Epithelial cell of proximal tubule (primary cell): Measurements from ENCODE around the gene HACD4. TPM values are rescaled to one million over a fixed set of nuclear protein-coding genes. Genes with fewer than 3 reads are reported as not detected.
"Not testable (repeated sequence)": the region's sequence is repeated elsewhere in the genome, so short reads cannot be mapped to it uniquely, and the experiment has no call there.

Experiments used
- DNase-seq: peaks from one replicate; pipeline ENCODE4 v3.0.0-alpha.2; 2011; ENCODE audit warnings: low read depth
- H3K4me3 ChIP-seq: 2 replicates; pipeline ENCODE4 v1.5.1; 2011; ENCODE audit warnings: low read depth, mild to moderate bottlenecking, low read length
- total RNA-seq: library from RNA; depleted of rRNA; stranded (reverse); fragments of >200 nt; gene quantifications from 2 replicates; pipeline ENCODE4 v1.2.3, GENCODE V29; 2015
- TF ChIP-seq, protein P1 (sequence below): conservative IDR thresholded peaks from 2 replicates; pipeline ENCODE4 v1.5.1; 2012; ENCODE audit warnings: low read depth, mild to moderate bottlenecking, low read length

Gene HACD4
- total RNA-seq, 1 donor from 2014 or later = 2.0 TPM

DNA sequence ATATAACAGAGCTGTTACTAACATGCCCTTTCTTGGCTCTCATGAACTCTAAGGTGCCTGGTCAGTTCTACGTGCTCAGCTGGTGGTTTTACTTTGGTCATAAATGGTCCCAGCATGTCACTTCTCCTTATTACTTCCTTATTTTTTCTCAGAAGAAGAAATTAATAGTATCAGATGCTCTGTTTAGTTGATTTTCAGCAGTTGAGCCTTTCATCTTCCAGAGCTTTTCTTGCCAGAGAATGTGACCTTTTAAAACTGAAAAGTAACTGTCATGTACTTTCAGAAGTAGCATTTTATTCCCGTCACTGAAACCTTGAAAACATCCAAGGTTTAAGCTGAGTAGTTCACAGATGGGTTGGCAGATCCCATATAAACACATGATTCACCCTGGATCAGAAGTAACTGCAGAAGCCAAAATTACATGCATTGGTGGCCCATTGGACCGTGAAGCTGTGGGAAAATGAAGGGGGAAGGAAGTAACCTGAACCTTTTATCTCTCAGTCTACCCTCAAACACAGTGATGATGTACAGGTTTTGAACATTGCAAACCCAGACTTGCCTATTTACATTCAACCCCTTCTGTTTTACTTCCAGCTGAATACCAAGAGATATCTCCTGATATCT, 50.5 kb downstream of the HACD4 start:
- peak; percentile 50 for DNase-seq
- TF ChIP-seq, protein P1, sequence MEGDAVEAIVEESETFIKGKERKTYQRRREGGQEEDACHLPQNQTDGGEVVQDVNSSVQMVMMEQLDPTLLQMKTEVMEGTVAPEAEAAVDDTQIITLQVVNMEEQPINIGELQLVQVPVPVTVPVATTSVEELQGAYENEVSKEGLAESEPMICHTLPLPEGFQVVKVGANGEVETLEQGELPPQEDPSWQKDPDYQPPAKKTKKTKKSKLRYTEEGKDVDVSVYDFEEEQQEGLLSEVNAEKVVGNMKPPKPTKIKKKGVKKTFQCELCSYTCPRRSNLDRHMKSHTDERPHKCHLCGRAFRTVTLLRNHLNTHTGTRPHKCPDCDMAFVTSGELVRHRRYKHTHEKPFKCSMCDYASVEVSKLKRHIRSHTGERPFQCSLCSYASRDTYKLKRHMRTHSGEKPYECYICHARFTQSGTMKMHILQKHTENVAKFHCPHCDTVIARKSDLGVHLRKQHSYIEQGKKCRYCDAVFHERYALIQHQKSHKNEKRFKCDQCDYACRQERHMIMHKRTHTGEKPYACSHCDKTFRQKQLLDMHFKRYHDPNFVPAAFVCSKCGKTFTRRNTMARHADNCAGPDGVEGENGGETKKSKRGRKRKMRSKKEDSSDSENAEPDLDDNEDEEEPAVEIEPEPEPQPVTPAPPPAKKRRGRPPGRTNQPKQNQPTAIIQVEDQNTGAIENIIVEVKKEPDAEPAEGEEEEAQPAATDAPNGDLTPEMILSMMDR = no peak
- no peak overlapping the region for H3K4me3 ChIP-seq

DNA sequence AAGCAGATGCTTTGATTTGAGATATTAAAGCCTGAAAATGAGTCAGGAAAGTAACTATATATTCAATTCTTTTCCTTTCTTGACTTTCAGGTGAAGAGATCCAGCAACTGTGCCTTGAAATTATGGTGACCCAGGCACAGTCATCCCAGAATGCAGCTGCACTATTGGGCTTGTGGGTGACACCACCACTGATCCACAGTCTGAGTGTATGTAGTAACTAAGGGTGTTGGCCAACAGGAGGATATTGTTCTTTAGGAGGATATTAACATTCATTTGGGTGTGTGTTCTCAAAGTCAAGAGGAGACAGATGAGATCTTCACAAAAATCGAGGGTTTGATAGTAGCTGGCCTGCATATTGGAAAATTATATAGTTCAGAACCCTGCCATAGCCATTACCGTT, 53.2 kb downstream of the HACD4 start:
- TF ChIP-seq, protein P1 = no peak
- no peak overlapping the region for H3K4me3 ChIP-seq
- no peak for DNase-seq

DNA sequence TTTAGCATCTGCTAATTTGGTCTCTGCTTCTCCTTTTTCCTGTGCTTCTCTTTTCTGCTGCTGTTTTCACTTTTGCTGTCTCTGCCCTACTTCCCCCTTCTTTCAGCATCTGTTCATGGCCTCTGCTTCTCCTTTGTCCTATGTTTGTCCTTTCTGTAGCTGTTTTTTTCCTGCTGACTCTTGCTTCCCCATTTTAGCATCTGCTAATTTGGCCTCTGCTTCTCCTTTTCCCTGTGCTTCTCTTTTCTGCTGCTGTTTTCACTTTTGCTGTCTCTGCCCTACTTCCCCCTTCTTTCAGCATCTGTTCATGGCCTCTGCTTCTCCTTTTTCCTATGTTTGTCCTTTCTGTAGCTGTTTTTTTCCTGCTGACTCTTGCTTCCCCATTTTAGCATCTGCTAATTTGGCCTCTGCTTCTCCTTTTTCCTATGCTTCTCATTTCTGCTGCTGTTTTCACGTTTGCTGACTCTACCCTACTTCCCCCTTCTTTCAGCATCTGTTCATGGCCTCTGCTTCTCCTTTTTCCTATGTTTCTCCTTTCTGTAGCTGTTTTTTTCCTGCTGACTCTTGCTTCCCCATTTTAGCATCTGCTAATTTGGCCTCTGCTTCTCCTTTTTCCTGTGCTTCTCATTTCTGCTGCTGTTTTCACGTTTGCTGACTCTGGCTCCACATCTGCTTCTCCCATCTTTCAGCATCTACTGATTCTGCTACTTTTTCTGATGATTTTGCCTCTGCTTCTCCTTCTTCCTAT, 57.1 kb downstream of the HACD4 start:
- H3K4me3 ChIP-seq, DNase-seq: not testable (repeated sequence)

DNA sequence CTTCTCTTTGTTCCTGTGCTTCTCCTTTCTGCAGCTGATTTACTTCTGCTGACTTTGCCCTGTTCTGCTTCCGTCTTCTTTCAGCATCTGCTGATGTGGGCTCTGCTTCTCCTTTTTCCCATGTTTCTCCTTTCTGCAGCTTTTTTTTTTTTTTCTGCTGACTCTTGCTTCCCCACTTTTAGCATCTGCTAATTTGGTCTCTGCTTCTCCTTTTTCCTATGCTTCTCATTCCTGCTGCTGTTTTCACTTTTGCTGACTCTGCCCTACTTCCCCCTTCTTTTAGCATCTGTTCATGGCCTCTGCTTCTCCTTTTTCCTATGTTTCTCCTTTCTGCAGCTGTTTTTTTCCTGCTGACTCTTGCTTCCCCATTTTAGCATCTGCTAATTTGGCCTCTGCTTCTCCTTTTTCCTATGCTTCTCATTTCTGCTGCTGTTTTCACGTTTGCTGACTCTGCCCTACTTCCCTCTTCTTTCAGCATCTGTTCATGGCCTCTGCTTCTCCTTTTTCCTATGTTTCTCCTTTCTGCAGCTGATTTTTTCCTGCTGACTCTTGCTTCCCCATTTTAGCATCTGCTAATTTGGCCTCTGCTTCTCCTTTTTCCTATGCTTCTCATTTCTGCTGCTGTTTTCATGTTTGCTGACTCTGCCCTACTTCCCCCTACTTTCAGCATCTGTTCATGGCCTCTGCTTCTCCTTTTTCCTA, 58.0 kb downstream of the HACD4 start:
- H3K4me3 ChIP-seq, DNase-seq: not testable (repeated sequence)

DNA sequence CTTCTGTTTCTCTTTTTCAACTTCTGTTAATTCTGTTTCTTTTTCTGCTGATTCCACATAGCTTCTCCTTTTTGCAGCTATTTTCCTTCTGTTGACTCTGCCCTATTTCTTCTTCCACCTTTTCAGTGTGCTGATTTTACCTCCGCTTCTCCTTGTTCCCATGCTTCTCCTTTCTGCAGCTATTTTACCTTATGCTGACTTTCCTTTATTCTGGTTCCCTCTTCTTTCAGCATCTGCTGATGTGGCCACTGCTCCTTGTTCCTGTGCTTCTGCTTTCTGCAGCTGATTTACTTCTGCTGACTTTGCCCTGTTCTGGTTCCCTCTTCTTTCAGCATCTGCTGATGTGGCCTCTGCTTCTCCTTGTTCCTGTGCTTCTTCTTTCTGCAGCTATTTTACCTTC, 58.8 kb downstream of the HACD4 start:
- no peak overlapping the region for H3K4me3 ChIP-seq
- TF ChIP-seq, protein P1 = no peak
- DNase-seq = no peak

DNA sequence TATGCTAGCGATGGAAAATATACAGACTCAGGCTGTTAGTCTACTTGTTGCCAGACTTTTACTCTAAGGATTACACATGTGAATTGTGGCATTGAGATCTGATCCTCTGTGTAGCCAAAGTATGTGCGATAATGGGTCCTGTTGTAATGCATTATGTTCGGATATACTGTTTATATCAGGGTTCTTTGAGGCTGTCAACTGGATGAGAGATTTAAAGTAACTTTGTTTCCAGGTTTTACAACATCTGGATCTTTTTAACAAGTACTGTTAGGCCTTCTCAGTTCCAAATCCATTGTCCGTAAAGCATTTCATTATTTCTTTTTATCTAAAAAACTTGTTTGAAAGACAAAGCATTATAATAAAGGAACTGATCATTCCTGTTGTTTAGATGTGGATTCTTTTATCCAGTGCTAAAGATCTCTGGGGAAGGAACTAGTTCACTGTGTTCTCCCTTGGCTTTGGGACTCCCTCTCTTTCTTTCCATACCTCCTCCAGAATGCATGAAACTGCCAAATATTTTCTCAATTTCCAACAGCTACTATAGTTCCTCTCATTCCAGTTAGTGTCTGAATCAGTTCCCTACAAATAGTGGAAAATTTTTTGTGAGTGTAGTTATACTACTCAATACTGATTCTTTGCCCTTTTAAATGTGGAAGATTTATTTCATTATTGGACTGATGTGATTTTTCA, 68.8 kb downstream of the HACD4 start:
- no peak for DNase-seq
- TF ChIP-seq, protein P1 = no peak
- no peak overlapping the region for H3K4me3 ChIP-seq

DNA sequence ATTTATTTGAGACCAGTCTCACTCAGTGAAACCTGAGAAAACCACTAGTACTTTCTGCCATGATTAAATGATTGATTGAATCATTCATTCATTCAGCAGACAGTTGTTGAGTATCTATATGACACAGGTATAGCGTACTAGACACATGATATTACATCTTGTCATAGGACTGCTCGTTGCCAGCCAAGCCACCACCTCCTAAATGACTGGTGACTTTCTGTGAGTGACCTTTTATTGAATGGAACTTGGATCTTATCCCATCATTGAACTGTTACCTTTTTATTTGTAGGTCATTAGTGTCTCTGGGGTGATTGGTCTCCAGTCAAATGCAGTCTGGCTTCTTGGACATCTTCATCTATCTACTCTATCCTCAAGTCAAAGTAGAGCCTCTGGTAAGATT, 80.7 kb downstream of the HACD4 start:
- H3K4me3 ChIP-seq = no peak overlapping the region
- DNase-seq = no peak
- TF ChIP-seq, protein P1 = no peak

Other genes starting within 250 kb of the HACD4 start
- gene IFNB1, start 46.3 kb upstream of the HACD4 start, total RNA-seq = not detected in 2 replicates
- not detected in 2 replicates for gene IFNW1, start 110.2 kb upstream of the HACD4 start, total RNA-seq
- not detected in 2 replicates for gene IFNA21, start 135.0 kb upstream of the HACD4 start, total RNA-seq
- not detected in 2 replicates for gene IFNA4, start 155.9 kb upstream of the HACD4 start, total RNA-seq
- not detected in 2 replicates for gene IFNA7, start 170.6 kb upstream of the HACD4 start, total RNA-seq
- not detected in 2 replicates for gene IFNA10, start 175.5 kb upstream of the HACD4 start, total RNA-seq
- gene IFNA16, start 185.7 kb upstream of the HACD4 start, total RNA-seq = not detected in 2 replicates
- not detected in 2 replicates for gene IFNA17, start 196.6 kb upstream of the HACD4 start, total RNA-seq
- gene IFNA14, start 208.4 kb upstream of the HACD4 start, total RNA-seq = not detected in 2 replicates